ENCODE data around the gene CDS1. TPM values are rescaled to one million over a fixed set of nuclear protein-coding genes. Genes with fewer than 3 reads are reported as not detected.
A peak's percentile ranks its signal among the peaks of the same experiment; 100 is the strongest.

CDS1 gene
- total and polyA plus RNA-seq, 2 experiments from 2014 or later: 10.0 to 22.6 TPM

DNA sequence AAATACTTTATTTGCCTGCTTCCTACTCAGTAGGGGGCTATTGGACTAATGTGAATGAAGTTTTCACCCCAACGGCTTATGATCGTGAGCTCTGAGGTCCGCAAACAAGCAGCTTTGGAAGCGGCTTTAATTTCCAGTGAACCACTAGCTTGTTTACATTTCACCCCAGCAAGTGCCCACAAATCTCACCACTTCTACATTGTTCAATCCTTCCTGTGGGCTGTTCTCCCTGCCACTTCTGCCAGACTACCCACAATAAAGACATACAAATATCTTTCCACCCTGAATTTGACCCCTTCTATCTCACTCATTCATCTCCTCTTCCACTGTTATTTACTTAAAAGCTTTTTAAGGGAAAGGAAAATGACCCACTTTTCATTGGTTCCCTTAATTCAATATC lies 98.0 kb downstream of the CDS1 start:
- Histone ChIP-seq H4K20me1 (replicated peaks; ENCODE audit: insufficient read depth) (no peaks in the 10 kb centered on the region; the same call in 1 of the 2 replicates), H3K27ac (ENCODE audit: low read depth) (peak overlapping the region; percentile 39; the same call in 1 of the 2 replicates), H3K4me1 (ENCODE audit: insufficient read depth) (no peaks in the 10 kb centered on the region; the same call in 1 of the 2 replicates), H3K9me2 (ENCODE audit: insufficient read depth) (no peaks in the 10 kb centered on the region), H3K79me2 (replicated peaks; ENCODE audit: insufficient read depth) (no peaks in the 10 kb centered on the region), H2AFZ (no peak overlapping the region), H3K4me2 (no peak overlapping the region), H3F3A (replicated peaks; ENCODE audit: low read depth) (no peaks in the 10 kb centered on the region), H3K4me3 (no peak overlapping the region), H3K36me3 (ENCODE audit: insufficient read depth) (peaks cover 33% of the 10 kb centered on the region), H3K27me3 (ENCODE audit: insufficient read depth) (no peaks in the 10 kb centered on the region)
- no peak overlapping the region for H3K27ac Mint-ChIP-seq
- H3K9me3 Mint-ChIP-seq: no peaks in the 10 kb centered on the region
- no peak overlapping the region for H3K4me3 Mint-ChIP-seq
- H3K27me3 Mint-ChIP-seq (ENCODE audit: insufficient read depth, low read depth, poor library complexity): no peaks in the 10 kb centered on the region
- no peak for ATAC-seq
- TF ChIP-seq, protein P1, sequence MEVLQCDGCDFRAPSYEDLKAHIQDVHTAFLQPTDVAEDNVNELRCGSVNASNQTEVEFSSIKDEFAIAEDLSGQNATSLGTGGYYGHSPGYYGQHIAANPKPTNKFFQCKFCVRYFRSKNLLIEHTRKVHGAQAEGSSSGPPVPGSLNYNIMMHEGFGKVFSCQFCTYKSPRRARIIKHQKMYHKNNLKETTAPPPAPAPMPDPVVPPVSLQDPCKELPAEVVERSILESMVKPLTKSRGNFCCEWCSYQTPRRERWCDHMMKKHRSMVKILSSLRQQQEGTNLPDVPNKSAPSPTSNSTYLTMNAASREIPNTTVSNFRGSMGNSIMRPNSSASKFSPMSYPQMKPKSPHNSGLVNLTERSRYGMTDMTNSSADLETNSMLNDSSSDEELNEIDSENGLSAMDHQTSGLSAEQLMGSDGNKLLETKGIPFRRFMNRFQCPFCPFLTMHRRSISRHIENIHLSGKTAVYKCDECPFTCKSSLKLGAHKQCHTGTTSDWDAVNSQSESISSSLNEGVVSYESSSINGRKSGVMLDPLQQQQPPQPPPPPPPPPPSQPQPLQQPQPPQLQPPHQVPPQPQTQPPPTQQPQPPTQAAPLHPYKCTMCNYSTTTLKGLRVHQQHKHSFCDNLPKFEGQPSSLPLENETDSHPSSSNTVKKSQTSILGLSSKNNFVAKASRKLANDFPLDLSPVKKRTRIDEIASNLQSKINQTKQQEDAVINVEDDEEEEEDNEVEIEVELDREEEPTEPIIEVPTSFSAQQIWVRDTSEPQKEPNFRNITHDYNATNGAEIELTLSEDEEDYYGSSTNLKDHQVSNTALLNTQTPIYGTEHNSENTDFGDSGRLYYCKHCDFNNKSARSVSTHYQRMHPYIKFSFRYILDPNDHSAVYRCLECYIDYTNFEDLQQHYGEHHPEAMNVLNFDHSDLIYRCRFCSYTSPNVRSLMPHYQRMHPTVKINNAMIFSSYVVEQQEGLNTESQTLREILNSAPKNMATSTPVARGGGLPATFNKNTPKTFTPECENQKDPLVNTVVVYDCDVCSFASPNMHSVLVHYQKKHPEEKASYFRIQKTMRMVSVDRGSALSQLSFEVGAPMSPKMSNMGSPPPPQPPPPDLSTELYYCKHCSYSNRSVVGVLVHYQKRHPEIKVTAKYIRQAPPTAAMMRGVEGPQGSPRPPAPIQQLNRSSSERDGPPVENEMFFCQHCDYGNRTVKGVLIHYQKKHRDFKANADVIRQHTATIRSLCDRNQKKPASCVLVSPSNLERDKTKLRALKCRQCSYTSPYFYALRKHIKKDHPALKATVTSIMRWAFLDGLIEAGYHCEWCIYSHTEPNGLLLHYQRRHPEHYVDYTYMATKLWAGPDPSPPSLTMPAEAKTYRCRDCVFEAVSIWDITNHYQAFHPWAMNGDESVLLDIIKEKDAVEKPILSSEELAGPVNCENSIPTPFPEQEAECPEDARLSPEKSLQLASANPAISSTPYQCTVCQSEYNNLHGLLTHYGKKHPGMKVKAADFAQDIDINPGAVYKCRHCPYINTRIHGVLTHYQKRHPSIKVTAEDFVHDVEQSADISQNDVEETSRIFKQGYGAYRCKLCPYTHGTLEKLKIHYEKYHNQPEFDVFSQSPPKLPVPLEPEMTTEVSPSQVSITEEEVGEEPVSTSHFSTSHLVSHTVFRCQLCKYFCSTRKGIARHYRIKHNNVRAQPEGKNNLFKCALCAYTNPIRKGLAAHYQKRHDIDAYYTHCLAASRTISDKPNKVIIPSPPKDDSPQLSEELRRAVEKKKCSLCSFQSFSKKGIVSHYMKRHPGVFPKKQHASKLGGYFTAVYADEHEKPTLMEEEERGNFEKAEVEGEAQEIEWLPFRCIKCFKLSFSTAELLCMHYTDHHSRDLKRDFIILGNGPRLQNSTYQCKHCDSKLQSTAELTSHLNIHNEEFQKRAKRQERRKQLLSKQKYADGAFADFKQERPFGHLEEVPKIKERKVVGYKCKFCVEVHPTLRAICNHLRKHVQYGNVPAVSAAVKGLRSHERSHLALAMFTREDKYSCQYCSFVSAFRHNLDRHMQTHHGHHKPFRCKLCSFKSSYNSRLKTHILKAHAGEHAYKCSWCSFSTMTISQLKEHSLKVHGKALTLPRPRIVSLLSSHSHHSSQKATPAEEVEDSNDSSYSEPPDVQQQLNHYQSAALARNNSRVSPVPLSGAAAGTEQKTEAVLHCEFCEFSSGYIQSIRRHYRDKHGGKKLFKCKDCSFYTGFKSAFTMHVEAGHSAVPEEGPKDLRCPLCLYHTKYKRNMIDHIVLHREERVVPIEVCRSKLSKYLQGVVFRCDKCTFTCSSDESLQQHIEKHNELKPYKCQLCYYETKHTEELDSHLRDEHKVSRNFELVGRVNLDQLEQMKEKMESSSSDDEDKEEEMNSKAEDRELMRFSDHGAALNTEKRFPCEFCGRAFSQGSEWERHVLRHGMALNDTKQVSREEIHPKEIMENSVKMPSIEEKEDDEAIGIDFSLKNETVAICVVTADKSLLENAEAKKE (CRISPR knock-in tag; IDR thresholded peaks at IDR 0.05): no peak
- TF ChIP-seq CTCF (conservative IDR thresholded peaks at IDR 0.05; ENCODE audit: low read depth in 2 of 2): no peak
- no peak for TF ChIP-seq EZH2phosphoT487 (IDR thresholded peaks at IDR 0.05; ENCODE audit: unreplicated experiment)
- TF ChIP-seq CREB1 (CRISPR knock-in tag; IDR thresholded peaks at IDR 0.05; ENCODE audit: low read depth): no peak
- no peak for TF ChIP-seq ZNF114 (CRISPR knock-in tag; IDR thresholded peaks at IDR 0.05)
- no peak for TF ChIP-seq ETS1 (IDR thresholded peaks at IDR 0.05)
- no peak for TF ChIP-seq EZH2 (IDR thresholded peaks at IDR 0.05; ENCODE audit: low read depth, unreplicated experiment)
- TF ChIP-seq POLR2AphosphoS5 (IDR thresholded peaks at IDR 0.05; ENCODE audit: low read depth): no peak
- TF ChIP-seq ZNF331 (CRISPR knock-in tag; IDR thresholded peaks at IDR 0.05; ENCODE audit: low read depth): no peak
- no peak for TF ChIP-seq STAT1 (IDR thresholded peaks at IDR 0.05; ENCODE audit: unreplicated experiment)
- TF ChIP-seq NANOG (IDR thresholded peaks at IDR 0.05; ENCODE audit: borderline replicate concordance): no peak
- TF ChIP-seq JUNB (IDR thresholded peaks at IDR 0.05; ENCODE audit: unreplicated experiment): no peak
- TF ChIP-seq, protein P2, sequence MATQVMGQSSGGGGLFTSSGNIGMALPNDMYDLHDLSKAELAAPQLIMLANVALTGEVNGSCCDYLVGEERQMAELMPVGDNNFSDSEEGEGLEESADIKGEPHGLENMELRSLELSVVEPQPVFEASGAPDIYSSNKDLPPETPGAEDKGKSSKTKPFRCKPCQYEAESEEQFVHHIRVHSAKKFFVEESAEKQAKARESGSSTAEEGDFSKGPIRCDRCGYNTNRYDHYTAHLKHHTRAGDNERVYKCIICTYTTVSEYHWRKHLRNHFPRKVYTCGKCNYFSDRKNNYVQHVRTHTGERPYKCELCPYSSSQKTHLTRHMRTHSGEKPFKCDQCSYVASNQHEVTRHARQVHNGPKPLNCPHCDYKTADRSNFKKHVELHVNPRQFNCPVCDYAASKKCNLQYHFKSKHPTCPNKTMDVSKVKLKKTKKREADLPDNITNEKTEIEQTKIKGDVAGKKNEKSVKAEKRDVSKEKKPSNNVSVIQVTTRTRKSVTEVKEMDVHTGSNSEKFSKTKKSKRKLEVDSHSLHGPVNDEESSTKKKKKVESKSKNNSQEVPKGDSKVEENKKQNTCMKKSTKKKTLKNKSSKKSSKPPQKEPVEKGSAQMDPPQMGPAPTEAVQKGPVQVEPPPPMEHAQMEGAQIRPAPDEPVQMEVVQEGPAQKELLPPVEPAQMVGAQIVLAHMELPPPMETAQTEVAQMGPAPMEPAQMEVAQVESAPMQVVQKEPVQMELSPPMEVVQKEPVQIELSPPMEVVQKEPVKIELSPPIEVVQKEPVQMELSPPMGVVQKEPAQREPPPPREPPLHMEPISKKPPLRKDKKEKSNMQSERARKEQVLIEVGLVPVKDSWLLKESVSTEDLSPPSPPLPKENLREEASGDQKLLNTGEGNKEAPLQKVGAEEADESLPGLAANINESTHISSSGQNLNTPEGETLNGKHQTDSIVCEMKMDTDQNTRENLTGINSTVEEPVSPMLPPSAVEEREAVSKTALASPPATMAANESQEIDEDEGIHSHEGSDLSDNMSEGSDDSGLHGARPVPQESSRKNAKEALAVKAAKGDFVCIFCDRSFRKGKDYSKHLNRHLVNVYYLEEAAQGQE (IDR thresholded peaks at IDR 0.05; ENCODE audit: unreplicated experiment): no peak
- peaks cover 14% of the 10 kb centered on the region for H3K4me1 Mint-ChIP-seq
- H3K36me3 Mint-ChIP-seq (ENCODE audit: low read depth): peaks cover 67% of the 10 kb centered on the region
- DNase-seq (ENCODE audit: low spot score): no peak
